ENCODE measurements around the gene FRAS1. TPM values are rescaled to one million over a fixed set of nuclear protein-coding genes. Genes with fewer than 3 reads are reported as not detected.

Gene FRAS1
- total RNA-seq, 4 donors from 2014 or later = 1.0 to 32.5 (median 3.3) TPM

GRCh38 chr4:78512357-78512920 is 455.3 kb downstream of the FRAS1 start:
- intact Hi-C loops (cut with DNase I; ENCODE audit: low total_unique reads) = no loop called here
- H3K4me3 ChIP-seq = no peak overlapping the region
- H3K4me1 ChIP-seq = no peaks in the 10 kb centered on the region
- TF ChIP-seq POLR2A (IDR thresholded peaks at IDR 0.05) (no peak), CTCF (IDR thresholded peaks at IDR 0.05) (no peak)
- H3K9me3 ChIP-seq = no peaks in the 10 kb centered on the region
- DNase-seq = no peak
- no peak overlapping the region for H3K27ac ChIP-seq
- no peaks in the 10 kb centered on the region for H3K27me3 ChIP-seq
- H3K36me3 ChIP-seq = no peaks in the 10 kb centered on the region

- H3K9me3 ChIP-seq = no peaks in the 10 kb centered on the region
- intact Hi-C loops (cut with DNase I; ENCODE audit: low total_unique reads) = no loop called here
Observed at GRCh38 chr4:78513411-78513975, 456.4 kb downstream of the FRAS1 start.

GRCh38 chr4:78517050-78517652 is 460.0 kb downstream of the FRAS1 start:
- Histone ChIP-seq H3K9me3 (no peaks in the 10 kb centered on the region), H3K27me3 (no peaks in the 10 kb centered on the region), H3K4me1 (no peaks in the 10 kb centered on the region), H3K36me3 (no peaks in the 10 kb centered on the region), H3K4me3 (no peak overlapping the region), H3K27ac (no peak overlapping the region)
- no peak for DNase-seq
- intact Hi-C loops (cut with DNase I; ENCODE audit: low total_unique reads) = no loop called here
- TF ChIP-seq POLR2A (IDR thresholded peaks at IDR 0.05) (no peak), CTCF (IDR thresholded peaks at IDR 0.05) (peak; percentile 31 to 49 (median 44))

More at GRCh38 chr4:78513411-78513975, 456.4 kb downstream of the FRAS1 start:
- no peaks in the 10 kb centered on the region for H3K36me3 ChIP-seq
- no peaks in the 10 kb centered on the region for H3K27me3 ChIP-seq
- no peak overlapping the region for H3K4me3 ChIP-seq
- H3K27ac ChIP-seq = no peak overlapping the region
- DNase-seq = no peak
- TF ChIP-seq CTCF (IDR thresholded peaks at IDR 0.05) (no peak), POLR2A (IDR thresholded peaks at IDR 0.05) (no peak)
- no peaks in the 10 kb centered on the region for H3K4me1 ChIP-seq

- no peaks in the 10 kb centered on the region for H3K36me3 ChIP-seq
- no peaks in the 10 kb centered on the region for H3K9me3 ChIP-seq
- H3K27me3 ChIP-seq = no peaks in the 10 kb centered on the region
- no peak overlapping the region for H3K4me3 ChIP-seq
- no peaks in the 10 kb centered on the region for H3K4me1 ChIP-seq
- DNase-seq = no peak
- no peak overlapping the region for H3K27ac ChIP-seq
- no peak for TF ChIP-seq CTCF (IDR thresholded peaks at IDR 0.05)
- no peak for TF ChIP-seq POLR2A (IDR thresholded peaks at IDR 0.05)
- intact Hi-C loops (cut with DNase I; ENCODE audit: low total_unique reads) = no loop called here
Observed at GRCh38 chr4:78518561-78518960, 461.4 kb downstream of the FRAS1 start.

GRCh38 chr4:78519962-78520361 is 462.8 kb downstream of the FRAS1 start:
- intact Hi-C loops (cut with DNase I; ENCODE audit: low total_unique reads) = no loop called here
- TF ChIP-seq CTCF (IDR thresholded peaks at IDR 0.05) (no peak), POLR2A (IDR thresholded peaks at IDR 0.05) (no peak)
- DNase-seq = no peak

More at GRCh38 chr4:78519962-78520361, 462.8 kb downstream of the FRAS1 start:
- Histone ChIP-seq H3K27ac (no peak overlapping the region), H3K9me3 (no peaks in the 10 kb centered on the region), H3K36me3 (no peaks in the 10 kb centered on the region), H3K27me3 (no peaks in the 10 kb centered on the region), H3K4me1 (no peaks in the 10 kb centered on the region), H3K4me3 (no peak overlapping the region)

Data from uterus (tissue), 4 donors.